SK-N-MC (cell line): ENCODE measurements around the gene LSR.

Experiments
- EZH2 ChIP-seq: fragments of 200-600 bp; sonication (generic); IDR thresholded peaks from one replicate; pipeline ENCODE4 v1.6.1; 2017; ENCODE audit warnings: antibody characterized with exemption
- POLR2AphosphoS5 ChIP-seq: IDR thresholded peaks from 2 replicates; pipeline ENCODE4 v1.6.1; 2012; ENCODE audit warnings: mild to moderate bottlenecking, low read depth, low read length, borderline replicate concordance

DNA sequence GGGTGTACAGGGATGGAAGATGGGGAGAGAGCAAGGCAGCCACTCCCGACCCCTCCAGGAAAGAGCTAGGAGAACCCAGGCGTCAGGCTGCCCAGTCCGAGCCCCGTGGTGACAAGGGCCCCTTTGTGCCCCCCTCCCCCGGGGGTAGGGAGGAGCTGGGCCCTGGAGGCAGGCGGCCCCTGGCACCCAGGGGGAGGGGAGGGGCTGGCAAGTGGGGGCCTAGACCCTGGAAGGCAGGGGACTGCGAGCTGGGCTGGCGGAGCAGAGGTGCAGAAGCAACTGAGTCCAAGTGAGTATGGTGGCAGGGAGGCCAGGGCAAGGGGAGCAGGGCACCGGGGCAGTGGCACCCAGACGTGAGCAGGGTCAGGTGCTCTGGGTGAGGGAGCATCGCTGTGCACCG, 43.1 kb downstream of the LSR start, which contains the start of gene MAG:
- no peak for TF ChIP-seq EZH2
- TF ChIP-seq POLR2AphosphoS5 = no peak
